ENCODE data around the gene CDC45.

CDC45 gene

DNA sequence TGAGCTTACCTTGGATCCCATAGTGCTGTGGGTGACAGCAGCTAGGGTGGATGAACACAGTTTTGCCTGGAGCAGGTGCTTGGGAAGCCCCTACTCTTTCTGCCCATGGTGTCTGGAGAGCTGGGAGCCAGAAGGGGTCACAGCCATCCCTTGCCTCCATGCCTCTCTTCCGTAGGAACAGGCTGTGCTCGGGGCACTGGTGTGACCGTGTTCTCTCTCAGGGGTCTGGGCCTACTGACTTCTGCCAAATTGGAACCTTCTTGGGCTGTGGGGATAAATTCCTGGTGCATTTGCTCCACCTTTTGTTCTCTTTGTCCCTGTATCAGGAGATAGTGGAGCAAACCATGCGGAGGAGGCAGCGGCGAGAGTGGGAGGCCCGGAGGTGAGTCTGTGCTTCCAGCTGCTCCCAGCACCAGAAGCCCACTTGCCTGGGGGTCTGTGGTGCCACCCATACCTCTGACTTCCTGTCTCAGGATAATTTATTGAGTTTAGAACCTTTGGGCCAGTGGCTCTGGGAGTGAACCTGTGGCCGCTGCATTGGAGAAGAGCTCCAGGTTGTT is 14.4 kb downstream of the CDC45 start:
- no peak for DNase-seq

DNA sequence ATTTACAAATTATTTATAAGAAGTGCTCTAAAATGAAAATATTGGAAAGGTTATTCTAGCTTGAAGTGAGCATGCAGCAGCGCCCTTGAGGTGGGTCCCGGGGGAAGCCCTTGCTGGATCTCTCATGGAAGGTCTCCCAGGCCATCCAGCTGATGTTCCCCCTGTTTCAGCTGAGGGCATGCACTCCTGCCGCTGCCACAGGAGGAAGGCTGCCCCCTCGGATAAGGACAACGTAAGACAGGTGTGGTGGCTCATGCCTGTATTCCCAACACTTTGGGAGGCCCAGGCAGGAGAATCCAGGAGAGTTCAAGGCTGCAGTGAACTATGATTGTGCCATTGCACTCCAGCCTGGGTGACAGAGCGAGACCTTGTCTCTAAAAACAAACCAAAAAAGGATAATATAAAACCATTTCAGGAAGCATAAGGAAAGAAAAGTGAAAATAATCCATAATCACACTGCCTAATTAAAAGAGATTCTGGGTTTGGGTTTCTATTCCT is 15.0 kb downstream of the CDC45 start:
- DNase-seq, result no peak

DNA sequence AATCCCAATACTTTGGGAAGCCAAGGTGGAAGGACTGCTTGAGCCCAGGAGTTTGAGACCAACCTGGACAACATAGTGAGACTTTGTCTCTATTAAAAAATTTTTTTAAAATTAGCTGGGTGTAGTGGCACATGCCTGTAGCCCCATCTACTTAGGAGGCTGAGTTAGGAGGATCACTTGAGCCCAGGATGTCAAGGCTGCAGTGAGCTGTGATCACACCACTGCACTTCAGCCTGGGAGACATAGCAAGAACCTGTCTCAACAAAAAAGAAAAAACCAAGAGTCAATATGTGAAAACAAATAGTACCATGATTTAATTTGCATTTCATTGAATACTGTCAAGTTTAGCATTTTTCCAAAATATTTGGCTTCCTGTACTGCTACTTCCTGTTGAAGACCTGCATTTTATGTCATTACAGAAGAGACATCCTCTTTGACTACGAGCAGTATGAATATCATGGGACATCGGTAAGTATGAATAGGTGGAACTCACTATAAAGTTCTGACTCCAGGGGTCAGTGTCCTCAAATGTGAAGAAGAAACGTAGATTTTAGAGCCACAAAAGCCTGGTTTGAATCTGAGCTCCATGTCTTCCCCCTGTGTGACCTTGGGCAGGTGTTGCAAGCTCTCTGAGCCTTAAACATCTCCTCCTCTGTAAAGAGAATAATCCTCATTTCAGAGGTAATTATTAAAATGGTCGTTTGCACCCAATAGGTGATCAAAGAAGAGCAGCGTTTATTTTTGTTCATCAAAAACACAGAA is 16.0 kb downstream of the CDC45 start:
- no peak for DNase-seq

DNA sequence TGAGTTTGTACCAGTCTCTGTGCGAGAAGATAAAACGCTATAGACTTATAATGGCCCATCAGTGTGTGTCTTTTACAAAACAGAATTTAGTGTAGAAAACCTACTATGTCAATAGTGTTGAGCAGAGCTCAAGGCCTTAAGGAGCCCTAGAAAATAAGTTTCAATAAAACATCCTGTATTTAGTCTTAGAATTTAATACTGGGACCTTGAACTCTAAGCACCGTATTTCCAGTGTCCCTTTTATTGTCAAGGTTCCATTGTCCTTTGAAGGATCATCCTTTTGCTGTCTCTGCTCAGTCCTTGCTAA is 16.6 kb downstream of the CDC45 start:
- DNase-seq, result no peak

DNA sequence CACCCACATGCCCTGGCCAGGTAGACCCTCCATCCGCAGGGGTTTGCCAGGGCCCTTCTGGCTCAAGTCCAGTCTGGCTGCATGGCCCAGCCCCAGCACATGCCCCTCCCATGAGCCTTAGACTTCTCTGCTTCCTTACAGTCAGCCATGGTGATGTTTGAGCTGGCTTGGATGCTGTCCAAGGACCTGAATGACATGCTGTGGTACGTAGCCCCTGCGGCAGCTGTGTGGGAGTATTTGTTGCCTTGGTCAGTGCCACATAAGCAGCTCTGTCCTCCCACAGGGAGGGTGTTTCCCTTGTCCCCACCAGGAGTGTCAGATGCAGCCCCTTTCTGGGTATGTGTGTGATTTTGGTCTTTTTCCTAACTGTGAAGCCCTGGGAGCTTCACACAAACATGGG is 17.5 kb downstream of the CDC45 start:
- peak; percentile 18 for DNase-seq

DNA sequence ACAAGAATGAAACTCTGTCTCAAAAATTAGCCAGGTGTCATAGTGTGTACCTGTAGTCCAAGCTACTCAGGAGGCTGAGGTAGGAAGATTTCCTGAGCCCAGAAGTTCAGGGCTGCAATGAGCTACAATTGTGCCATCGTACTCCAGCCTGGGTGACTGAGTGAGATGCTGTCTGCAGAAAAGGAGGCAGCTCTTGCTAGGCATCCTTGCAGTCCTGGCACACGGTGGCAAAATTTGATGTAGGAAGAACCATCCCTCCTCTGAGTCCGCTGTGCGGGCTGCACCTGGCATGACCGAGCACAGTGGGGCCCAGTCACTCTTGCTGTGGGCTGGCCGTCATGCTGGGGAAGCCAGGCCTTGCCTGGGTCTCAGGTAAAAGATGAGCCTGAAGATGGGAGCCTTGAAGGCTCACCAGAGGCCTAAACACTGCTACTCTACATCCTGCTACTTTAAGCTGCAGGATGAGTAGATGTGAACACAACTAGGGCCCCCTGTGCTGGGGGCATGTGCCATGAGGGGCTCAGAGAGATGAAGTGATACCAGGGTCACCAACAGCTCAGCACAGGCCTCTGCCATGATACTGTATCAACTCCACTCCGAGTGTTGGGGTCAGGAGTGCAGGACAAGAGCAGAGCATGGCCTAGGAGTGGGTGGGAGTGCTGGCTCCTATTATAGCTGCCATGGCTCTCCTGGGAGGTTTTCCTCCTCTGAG is 18.6 kb downstream of the CDC45 start:
- no peak for DNase-seq

DNA sequence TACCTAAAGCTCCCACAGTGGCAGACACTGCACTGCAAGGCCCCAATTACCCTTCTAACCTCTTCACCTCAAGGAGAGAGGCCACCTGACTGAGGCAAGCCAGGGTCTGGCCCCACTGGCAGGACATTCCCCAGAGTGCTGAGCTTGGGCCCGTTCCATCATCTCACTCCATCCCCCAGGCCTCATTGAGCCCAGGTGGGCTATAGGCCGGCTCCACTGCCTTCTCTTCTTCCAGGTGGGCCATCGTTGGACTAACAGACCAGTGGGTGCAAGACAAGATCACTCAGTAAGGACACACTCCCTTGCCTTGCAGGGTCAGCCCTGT is 19.1 kb downstream of the CDC45 start:
- no peak for DNase-seq

DNA sequence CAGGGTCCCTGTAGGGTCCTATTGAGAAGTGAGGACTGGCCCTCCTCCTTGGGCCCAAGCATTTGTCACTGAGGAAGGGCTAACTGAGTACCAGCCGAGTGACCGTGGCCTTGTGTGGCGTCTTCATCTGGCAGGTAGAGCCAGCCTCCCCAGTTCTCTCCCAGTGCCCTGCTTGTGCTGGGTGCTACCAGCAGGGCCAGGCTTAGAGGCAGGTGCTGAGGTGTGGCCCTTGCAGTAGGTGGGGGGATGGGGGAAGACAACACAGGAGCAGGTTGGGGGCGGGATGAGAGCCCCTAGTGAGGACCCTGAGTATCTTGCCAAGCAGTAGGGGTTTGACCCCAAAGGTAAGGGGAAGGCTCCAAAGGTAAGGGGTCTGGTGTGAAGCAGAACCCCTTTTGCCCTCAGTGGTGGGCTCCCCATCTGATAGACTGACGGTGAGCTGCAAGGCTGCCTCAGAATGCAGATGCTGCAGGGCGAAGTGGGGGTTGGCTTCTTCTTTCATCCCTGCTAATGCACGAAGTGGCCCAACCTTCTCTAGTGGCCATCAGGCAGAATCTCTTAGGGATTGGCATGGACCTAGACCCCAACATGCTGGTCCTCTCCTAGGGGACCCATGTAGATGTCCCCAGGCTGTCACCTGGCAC is 19.6 kb downstream of the CDC45 start:
- no peak for DNase-seq

DNA sequence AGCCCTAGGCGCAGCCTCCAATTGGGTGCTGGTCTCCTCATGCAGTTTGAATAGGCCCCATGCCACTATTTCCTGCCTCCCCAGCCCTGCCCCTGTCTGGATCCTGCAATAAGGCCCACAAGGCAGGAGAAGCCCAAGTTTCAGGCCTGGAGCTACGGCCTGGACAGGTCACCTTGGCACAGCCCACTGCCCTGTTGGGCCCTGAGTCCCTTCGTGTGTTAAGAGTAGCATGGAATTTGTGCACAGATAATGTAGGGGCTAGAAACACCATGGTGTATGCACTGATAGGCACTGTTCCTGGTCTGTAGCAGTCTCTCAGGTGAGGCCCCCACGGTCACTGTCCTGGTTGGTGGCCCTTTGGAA is 20.1 kb downstream of the CDC45 start:
- no peak for DNase-seq

DNA sequence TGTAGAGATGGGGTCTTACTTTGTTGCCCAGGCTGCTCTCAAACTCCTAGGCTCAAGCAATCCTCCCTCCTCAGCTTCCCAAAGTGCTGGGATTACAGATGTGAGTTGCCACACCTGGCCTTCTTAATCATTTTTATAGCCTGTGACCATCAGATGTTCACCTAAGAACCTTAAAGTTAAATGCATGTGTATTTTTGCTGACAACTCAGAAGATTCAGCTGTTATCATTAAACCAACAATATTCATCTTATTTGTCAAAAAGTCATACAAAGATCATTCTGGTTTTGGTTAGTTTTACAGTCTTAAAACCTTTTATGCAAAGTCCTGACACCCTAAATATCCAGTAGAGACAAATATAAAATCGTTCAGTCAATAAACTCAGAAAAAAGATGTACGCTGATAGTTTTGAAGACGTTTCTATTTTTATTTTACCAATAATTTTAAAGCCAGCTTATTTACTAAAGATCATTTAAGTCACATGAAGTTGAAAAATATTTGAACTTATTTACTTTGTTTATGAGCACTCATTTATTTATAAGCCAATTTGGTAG is 22.3 kb downstream of the CDC45 start:
- DNase-seq, result no peak

DNA sequence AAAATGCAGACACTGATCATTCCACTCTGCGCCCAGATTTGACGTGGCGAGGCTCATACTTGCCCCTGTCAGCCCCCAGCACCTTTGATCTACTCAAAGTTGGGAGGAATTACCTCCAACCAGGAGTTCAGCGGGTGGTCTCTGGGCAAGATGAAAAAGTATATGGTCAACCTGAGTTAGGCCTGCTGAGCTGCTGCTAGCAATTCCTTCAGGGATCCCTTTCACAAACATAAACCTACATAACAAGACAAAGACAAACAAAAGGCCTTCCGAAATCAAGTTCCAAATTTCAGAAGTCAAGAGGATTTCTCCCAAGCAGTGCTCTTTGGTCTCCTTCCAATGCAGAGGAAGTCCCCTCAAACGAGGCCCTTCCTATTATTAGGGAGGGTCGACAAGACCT is 23.6 kb downstream of the CDC45 start:
- DNase-seq, result no peak

DNA sequence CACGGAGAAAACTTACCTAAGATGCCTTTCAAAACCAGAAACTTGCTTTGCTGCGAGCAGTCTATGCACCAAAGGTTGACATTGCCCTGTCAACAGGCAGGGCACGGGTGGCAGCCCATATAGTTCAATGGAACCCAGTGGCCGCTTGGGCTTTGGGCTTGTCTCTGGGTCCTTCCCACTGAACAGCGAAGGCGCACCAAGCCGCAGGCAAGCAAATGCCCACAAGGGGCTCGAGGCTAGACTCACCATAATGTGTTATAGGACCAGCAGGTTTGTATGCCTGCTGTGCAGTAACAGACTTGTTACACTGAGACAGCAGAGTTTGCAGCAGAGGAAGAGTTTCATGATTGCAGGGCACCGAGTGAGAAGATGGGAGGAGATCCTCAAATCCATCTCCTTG is 24.1 kb downstream of the CDC45 start:
- no peak for DNase-seq

DNA sequence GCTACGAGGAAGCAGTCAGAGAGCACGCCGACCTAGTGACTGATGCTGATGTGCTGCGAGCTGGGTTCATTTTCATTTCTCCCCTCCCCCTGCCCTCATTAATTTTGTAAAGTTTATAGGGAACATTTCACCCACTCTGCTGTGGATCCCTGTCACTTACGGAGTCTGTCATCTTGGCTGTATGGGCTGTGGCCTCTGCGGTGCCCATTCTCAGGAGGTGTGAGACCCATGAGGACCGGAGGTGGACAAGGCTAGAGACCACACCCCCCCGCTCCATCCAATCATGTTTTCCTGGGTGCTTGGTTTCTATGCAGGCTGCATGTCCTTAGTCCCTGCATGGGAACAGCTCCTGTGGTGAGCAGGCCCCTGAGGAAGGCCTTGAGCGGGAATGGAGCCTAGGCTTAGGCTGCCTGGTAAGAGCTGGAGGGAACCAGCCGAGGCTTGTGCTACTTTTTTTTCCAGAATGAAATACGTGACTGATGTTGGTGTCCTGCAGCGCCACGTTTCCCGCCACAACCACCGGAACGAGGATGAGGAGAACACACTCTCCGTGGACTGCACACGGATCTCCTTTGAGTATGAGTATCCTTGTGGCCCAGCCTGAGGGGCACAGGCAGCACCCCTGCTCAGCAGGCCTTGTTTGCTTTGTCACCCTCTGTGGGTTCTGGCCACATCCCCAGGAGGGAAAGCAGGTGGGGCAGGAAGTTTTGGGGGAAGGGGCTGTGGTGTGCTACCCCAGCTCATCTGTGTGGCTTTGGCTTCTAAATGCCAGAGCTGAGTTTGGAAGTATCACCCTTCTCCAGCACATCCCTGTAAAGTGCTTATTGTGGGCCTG is 25.4 kb downstream of the CDC45 start:
- DNase-seq, result no peak

DNA sequence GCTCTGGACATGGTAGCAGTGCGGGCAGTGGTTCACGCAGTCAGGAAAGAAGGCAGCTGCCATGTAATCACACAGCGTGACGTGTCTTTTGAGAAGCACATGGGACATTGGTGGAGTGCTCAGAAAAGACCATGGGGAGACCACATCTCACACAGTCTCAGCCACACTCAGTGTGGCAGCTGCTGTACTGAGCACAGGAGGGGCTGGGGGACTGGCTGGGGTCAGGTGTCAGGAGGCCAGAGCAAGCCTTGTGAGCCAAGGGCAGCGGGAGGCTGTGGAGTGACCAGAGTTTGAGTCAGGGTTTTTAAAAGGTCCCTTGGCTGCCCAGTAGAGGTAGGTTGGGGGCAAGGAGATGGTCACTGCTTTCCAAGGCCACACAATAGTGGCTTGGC is 26.0 kb downstream of the CDC45 start:
- no peak for DNase-seq

DNA sequence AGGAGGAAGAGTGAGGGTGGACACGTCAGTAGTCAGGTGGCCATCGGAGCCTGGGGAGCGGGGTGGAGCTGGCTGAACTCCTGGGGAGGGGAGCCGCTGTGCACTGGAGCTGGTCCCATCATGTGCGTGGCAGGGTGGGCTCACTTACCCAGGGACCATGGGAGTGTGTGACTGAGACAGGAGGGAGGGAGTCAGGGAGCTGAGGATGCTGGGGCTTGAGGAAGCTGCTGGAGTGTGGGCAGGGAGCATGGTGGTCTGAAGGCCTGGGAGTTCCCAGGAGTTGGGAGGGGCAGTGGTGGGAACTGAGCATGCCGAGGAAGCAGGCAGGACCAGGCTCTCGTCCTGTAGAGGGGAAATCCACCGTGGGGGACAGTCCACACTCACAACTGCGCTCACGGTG is 26.5 kb downstream of the CDC45 start:
- no peak for DNase-seq

DNA sequence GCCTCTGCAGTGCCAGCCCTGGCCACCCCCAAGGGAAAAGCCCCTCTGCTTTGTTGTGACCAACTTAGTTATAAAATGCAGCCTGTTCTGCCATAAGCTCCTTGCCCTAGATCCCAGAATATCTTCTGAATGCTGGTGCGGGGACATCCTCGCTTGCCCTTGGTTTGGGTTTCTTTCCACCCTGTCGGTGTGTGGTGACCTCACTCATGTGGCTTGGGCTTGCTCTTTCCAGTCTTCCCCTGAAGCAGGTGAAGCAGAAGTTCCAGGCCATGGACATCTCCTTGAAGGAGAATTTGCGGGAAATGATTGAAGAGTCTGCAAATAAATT is 27.8 kb downstream of the CDC45 start:
- DNase-seq, result no peak

DNA sequence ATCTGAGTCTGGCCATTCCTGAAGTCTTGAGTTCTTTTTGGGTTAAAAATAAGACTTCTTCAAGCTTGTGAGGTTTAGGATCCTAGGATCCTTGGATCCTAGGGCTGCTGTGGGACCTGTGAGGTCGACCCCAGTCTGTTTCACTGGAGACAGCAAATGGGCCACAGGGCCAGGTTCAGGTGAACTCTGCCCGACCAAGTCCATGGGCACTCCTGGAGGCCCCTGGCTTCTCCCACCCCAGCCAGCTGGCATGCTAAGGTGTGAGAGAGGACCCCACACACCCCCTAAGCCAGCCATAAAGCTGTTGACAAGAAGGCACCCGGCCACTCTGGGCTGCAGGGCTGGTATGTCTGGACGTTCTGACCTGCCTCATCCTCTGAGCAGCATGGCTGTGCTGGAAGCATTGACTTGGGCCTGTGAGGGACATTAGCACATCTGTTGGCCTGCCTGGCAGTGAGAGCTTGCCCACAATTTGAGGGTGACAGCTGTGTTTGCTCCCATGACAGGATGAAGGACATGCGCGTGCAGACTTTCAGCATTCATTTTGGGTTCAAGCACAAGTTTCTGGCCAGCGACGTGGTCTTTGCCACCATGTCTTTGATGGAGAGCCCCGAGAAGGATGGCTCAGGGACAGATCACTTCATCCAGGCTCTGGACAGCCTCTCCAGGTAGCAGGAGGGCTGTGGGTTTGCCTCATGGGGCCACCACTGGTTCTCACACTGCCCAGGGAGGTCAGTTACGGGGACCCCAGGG is 28.5 kb downstream of the CDC45 start:
- no peak for DNase-seq

DNA sequence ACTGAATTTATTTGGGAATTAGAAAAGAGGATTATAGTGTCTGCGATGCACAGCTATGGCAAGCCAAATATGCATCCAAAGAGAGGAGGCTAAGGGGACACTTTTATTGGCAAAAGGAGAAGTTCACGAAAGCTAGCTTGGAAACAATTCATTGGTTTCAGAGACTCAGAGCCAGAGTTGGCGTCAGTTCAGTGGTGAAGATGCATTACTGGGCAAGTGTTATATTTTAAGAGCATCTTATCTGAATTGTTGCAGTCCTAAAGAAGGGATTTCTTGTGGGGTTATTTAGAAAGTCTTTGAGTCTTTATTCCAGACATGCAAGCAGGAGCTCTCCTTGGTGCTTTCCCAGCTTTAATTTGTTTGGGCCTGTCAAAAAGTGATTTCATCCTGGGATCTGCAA is 29.5 kb downstream of the CDC45 start:
- no peak for DNase-seq

DNA sequence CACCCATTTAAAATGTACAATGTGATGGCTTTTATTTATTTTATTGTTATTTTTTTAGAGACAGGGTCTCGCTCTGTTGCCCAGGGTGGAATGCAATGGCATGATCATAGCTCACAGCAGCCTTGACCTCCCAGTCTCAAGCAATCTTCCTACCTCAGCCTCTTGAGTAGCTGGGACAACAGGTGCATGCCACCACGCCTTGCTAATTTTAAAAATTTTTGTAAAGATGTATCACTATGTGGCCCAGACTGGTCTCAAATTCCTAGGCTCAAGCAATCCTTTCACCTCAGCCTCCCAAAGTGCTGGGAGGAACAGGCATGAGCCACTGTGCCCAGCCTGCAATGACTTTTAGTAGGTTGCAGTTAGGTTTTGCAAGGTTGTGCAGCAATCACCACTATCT is 30.2 kb downstream of the CDC45 start:
- no peak for DNase-seq

DNA sequence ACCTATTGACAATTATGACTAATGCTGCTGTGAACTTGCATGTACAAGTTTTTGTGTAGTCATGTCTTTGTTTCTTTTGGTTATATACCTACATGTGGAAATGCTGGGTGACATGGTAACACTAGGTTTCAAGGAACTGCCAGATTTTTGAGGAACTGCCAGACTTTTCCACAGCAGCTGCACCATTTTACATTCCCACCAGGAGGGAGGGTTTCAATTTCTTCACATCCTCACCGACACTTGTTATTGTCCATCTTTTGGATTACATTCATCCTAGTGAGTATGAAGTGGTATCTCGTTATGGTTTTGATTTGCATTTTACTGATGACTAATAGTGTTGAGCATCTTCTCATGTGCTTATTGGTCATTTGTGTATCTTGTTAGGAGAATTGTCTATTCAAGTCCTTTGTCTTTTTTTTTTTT is 31.2 kb downstream of the CDC45 start:
- DNase-seq, result no peak

DNA sequence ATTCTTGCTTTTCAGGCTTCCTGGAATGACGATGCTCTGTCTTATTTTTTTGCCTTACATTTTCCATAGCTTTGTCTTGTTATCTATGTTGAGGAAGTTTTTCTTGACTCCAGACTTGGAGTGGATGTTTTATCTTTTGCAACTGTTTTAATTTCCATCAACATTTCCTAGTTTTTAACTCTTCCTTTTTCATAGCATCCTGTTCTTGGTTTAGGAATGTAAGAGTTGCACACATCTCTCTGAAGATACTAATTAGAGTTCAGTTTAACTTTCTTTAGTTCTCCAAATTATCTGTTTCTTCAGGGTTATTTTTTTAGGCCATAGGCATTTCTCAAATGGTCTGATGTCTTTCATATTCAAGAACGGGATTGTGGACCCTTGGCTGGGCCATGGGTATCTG is 34.1 kb downstream of the CDC45 start:
- no peak for DNase-seq

Data from right kidney (tissue), 1 donor.